CD4-positive, alpha-beta T cell treated with Interleukin-15 for 1 hour (primary cell): ENCODE results near the gene R3HDM2.
A peak's percentile ranks its signal among the peaks of the same experiment; 100 is the strongest.

Experiments
- DNase-seq: peaks from one replicate; pipeline ENCODE4 v3.0.0-alpha.2; 2020

Gene R3HDM2

DNA sequence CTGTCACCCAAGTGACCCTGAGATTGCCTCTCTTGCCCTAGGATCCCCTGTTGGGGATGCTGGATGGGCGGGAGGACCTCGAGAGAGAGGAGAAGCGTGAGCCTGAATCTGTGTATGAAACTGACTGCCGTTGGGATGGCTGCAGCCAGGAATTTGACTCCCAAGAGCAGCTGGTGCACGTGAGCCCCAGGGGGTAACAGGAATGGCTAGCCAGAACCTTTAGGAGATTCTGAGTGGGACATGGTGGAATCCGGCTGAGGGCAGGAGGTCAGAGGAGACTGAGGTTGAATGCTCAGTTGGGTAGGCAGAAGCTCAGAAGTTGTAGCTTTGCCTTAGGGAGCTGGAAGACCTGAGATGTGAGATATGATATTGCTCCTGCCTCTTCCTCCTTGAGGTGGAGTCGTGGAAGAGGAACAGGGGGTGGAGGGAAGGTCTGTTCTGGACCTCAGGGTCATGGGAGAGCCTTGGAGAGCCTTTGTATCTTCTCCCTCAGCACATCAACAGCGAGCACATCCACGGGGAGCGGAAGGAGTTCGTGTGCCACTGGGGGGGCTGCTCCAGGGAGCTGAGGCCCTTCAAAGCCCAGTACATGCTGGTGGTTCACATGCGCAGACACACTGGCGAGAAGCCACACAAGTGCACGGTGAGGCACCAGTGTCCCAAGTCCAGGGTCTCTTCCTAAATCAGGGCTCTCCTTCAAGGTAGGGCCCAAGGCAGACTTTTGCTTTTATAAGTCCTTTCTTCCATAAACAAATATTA is 35.1 kb upstream of the R3HDM2 start:
- DNase-seq: no peak

DNA sequence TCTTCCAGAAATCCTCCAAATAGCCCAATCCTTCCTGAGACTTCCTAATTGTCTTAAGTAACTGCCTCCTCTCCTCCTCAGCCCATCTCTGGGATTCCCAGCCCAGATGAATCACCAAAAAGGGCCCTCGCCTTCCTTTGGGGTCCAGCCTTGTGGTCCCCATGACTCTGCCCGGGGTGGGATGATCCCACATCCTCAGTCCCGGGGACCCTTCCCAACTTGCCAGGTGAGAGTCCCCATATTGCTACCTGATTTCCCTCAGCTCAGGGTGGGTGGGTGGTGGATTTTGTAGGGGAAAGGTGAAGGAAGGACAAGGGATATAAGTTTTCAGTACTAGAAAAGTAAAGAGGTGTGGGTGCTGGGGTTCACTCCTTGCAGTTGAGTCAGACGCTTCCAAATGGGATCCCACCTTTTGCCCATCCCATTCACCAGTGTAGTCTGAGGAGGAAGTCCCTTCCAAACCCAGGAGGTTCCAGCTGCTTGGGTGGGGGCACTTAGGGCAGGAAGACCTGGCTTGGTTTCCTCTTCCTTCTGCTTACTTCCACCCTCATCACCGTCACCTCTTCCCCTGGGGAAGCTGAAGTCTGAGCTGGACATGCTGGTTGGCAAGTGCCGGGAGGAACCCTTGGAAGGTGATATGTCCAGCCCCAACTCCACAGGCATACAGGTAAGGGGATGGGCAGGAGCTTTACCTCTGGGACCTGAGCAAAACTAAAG is 34.3 kb upstream of the R3HDM2 start:
- DNase-seq: no peak

DNA sequence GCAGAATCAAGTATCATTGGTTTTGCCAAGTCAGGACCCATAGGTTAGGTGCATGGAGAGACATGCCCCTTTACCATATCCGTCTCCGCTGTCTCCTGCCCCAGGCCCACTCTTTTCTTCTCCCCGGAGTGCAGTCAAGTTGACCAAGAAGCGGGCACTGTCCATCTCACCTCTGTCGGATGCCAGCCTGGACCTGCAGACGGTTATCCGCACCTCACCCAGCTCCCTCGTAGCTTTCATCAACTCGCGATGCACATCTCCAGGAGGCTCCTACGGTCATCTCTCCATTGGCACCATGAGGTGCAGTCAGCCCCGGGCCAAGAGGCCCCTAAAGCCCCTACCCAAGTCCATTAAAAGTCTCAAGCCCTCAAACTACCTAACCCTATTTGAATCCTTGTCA is 33.7 kb upstream of the R3HDM2 start:
- DNase-seq: no peak

DNA sequence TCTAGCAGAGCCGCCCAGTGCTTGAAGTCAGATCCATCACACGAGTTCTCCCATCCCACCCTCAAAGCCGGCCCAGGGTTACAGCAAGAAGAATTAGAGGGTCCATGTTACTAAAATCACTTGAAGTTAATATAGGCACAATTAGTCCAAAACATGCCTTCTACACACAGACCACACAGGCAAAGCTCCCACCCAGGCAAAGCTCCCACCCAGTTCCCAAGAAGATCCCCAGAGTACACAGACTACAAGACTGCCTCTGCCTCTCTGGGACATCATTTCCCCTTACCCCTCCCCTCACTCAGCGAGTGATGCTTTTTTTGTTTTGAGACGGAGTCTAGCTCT is 32.0 kb upstream of the R3HDM2 start:
- no peak for DNase-seq

DNA sequence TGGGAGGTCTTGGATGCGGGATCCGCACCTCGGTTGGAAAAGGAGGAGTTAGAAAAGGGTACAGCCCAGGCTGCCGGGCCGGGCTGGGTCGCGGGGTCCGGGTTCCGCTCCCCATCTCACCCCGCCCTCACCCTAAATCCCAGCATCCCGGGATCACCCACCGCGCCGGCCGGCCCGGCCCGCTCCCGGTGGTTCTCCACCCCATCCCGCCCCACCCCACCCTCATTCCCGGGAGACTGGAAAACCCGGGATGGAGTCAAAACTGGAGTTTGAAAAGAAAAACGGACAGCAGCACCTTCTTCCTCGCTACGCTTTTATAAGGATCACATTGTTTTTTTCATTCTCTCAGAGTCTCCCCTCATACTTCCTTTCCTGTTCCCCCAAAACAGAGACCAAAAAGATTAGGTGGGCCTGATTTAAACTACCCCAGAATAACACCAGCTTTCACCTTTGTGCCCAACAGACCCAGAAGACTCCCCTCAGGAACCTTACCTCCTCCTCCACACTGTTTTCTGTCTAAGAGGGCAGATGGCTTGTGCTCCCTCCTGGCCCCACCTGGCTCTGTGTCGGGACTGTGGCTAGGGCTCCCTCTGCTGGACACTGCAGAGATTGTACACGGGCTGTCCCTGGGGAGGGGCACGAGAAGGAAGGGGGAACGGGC is 31.5 kb upstream of the R3HDM2 start:
- peak; percentile 90 for DNase-seq

DNA sequence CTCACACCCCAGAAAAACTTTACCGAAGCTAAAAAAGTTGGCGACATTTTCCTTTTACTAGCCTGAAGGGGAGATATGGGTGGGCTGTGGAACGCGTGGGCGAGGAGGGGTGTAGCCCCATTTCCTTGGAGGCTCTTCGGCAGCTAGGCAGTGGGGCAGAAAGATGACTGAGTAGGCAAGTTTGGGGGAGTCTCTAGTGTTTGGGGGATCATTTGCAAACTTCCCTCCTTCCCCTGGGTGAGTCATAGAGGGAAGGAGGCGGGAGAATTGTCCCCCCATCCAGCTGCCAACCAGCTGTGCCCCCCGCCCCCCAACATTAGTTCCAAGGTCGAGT is 31.0 kb upstream of the R3HDM2 start:
- no peak for DNase-seq

DNA sequence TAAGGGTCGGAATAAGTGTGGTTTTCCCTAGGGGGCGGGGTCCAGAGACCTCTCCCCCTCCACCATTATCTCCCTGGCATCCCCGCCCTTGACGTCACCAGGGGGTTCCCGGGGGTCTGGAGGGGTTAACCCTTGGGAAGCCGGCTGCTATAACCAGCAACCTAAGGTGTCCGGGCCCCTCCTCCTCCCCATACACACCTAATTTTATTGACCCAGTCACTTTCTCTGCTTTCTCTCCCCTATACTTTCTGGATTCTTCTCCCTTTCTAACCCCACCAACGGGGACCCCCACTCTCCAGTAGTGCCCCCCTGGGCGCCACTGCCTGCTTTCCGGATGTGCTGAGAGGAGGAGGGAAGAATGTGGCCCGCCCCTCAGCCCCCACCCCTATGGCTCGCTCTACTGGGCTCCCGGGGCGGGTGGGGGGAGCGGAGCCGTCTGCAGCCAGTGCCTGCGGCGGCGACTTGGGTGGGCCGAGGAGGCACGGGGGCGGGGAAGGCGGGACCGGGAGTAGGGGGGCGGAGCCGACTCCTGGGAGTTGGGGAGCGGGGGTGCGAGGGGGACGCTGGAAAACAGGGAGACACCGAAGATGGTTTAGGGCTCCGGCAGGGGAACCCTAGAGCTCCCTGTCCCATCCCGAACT is 30.6 kb upstream of the R3HDM2 start:
- DNase-seq: peak; percentile 70

DNA sequence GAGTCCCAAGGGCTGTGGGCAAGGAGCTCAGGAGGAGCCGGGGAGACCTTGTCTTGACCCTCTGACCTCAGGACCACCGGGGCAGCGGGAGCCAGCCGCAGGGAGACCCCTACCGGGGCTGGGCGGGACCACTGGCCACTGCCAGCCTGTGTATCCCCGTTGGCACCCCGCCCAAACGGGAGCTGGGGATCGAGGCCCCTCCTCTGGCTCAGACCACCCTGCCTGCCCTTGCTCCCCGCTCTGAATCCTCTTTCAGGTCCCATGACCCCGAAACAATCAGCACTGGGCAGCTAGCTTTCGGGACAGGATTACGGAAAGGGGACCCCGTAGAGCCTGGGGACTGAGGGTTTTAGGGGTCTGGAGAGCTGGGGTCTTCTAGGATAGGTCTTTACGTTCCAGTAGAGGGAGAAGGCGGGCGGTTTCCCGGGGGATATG is 30.0 kb upstream of the R3HDM2 start:
- DNase-seq: no peak

DNA sequence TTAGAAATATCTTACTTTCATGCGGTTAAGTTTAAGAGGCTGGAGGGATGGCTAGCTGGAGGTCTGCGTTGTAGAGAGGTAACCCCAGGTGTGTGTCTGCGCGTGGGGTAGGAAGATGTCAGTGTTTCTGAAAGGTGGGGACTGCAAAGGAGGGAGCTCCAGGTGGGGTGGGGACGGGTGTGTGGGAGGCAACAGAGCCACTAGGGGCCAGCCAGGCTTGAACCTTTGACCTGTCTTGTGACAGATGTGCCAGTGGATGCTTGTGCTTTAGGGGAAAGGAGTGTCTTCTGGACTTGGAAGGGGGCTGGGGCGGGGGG is 29.6 kb upstream of the R3HDM2 start:
- no peak for DNase-seq

DNA sequence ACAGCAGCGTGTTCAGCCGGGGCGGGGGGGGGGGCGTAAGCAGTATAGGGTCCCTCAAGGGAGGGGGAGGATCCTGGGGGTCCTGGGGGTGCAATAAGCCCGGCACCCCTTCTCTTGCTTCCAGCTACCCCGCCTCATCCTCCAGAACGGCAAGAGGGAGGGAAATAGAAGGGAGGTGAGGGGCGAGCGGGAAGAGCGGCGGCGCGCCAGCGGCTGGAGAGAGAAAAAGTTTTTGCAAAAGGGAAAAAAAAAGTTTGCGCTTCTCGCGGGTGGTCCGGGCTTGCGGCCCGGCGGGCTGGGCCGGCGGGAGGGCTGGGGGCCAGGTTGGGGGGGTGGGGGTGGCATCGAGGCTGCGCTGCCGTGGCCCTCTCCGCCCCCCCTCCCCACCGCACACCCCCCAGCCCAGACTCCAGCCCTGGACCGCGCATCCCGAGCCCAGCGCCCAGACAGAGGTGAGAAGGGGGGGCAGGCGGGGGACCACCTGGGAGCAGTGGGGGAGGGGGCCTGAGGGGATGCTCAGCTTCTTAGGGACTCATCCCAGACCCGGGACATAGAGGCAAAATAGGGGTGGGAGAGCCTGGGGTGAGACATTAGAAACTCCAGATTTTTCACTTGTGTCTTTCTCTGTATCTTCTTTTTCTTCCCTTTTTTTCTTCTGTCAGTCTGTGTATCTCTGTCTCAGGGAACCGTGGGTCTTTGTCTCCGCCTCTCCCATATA is 29.1 kb upstream of the R3HDM2 start, which contains the start of gene GLI1:
TSS of gene GLI1 (plus strand) at position 36 of the 718 bp plus-strand sequence. CDS start 3,907 bp downstream, outside the sequence.
- no peak for DNase-seq

DNA sequence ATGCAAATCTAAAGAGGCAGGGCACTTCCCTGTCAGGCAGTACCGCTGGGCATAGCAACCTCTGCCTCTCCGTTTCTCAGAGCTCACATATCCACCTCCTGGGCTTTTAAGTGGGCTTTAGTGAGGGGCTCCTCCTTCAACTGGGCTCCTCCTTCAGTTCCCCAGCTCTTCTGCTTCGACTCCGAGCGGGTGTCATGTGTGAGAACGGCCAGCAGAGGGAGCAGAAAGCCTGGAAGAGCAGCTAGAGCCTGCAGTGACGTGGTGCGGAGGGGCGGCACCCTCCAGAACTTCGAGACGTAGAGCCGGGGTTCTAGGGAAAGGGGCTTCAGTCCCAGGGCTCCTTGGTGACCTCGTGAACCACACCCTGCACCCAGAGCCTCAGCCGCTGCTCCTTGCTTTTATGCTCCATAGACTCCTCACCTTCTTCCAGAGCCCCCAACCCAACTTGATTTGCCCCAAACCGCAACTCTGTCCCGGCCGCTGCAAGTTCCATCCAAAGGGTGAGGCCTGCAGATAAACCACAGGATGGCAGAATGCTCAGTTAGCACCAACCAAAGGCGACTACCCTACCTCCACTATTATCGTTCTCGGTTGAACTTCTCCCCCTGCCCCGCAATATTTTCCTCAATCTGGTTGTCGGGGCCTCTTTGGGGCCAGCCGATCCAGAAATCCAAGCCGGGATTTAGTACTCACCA is 28.4 kb upstream of the R3HDM2 start:
- DNase-seq: peak; percentile 95

DNA sequence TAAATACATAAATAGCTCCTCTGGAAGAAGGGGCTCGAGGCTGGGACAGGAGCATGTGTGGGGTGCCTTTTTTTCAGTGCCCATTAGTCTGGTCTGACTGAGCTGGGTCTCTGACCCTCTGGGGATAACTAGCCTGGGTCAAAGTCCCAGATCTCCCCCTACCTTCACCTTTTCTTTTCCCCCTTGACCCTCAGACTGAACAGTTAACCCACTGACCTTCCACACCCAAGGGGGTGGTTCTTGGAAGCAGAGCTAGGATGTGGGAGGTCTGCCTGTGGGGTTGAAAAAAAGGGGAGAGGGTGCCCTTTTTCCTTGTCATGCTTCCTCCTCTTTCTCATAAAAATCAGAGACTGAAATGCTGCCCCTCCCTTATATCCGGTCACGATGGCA is 27.8 kb upstream of the R3HDM2 start:
- no peak for DNase-seq

DNA sequence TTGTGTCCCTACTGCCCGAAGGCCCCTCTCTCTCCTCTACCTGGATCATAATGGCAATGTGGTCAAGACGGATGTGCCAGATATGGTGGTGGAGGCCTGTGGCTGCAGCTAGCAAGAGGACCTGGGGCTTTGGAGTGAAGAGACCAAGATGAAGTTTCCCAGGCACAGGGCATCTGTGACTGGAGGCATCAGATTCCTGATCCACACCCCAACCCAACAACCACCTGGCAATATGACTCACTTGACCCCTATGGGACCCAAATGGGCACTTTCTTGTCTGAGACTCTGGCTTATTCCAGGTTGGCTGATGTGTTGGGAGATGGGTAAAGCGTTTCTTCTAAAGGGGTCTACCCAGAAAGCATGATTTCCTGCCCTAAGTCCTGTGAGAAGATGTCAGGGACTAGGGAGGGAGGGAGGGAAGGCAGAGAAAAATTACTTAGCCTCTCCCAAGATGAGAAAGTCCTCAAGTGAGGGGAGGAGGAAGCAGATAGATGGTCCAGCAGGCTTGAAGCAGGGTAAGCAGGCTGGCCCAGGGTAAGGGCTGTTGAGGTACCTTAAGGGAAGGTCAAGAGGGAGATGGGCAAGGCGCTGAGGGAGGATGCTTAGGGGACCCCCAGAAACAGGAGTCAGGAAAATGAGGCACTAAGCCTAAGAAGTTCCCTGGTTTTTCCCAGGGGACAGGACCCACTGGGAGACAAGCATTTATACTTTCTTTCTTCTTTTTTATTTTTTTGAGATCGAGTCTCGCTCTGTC is 26.1 kb upstream of the R3HDM2 start:
- DNase-seq: no peak

DNA sequence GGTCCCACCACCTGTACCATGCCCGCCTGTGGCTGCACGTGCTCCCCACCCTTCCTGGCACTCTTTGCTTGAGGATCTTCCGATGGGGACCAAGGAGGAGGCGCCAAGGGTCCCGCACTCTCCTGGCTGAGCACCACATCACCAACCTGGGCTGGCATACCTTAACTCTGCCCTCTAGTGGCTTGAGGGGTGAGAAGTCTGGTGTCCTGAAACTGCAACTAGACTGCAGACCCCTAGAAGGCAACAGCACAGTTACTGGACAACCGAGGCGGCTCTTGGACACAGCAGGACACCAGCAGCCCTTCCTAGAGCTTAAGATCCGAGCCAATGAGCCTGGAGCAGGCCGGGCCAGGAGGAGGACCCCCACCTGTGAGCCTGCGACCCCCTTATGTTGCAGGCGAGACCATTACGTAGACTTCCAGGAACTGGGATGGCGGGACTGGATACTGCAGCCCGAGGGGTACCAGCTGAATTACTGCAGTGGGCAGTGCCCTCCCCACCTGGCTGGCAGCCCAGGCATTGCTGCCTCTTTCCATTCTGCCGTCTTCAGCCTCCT is 25.4 kb upstream of the R3HDM2 start:
- DNase-seq: peak; percentile 59

DNA sequence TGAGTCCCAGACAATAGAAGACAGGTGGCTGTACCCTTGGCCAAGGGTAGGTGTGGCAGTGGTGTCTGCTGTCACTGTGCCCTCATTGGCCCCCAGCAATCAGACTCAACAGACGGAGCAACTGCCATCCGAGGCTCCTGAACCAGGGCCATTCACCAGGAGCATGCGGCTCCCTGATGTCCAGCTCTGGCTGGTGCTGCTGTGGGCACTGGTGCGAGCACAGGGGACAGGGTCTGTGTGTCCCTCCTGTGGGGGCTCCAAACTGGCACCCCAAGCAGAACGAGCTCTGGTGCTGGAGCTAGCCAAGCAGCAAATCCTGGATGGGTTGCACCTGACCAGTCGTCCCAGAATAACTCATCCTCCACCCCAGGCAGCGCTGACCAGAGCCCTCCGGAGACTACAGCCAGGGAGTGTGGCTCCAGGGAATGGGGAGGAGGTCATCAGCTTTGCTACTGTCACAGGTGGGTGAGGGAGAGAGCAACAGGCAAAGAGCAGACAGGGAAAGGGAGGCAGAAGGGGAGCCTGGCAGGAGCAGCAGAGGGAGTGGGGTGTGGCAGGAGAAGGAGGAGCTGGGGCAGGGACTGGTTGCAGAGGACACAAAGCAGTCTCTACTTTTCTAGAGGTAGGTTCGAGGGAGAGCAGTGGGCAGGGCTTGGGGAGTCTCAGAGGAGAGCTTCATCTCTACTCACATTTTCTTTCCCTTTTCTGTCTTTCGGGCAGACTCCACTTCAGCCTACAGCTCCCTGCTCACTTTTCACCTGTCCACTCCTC is 24.7 kb upstream of the R3HDM2 start:
- no peak for DNase-seq

DNA sequence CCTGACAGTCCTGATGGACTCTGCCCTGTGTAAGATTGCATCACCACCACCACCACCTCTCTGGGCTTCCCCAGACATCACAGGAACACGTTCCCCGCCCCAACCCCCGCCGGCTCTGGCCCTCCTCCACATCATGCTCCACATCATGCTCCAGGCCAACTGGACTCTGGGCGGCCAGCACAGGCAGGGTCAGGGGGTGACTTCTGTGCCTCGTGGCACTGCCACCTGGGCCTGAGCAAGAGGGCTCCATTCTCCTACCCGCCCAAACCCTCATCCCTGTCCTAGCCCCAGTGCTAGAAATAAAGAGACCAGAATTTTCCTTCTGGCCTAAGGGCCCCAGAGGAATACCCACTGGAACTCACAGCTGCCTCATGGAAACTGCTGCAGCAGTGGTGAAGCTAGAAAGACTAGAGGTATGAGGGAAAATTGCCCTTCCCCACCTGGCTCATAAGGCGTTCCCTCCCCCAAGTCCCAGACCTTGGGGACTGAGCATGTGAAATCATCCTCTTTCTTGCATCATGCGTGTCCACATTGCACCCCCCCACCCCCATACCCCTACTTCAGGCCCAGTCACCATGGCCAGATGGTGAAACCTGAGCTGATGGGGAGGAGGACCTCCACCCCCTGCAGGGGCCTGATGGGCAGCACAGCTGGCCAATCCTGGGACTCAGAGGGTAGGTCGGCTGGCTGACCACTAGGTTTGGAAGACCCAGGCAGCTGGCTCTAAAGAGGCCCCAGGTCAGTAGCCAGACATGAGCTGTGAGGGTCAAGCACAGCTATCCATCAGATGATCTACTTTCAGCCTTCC is 23.9 kb upstream of the R3HDM2 start, which contains the start of gene INHBE:
TSS of gene INHBE (plus strand) at position 742 of the 808 bp plus-strand sequence. CDS start 230 bp downstream, outside the sequence.
- no peak for DNase-seq

DNA sequence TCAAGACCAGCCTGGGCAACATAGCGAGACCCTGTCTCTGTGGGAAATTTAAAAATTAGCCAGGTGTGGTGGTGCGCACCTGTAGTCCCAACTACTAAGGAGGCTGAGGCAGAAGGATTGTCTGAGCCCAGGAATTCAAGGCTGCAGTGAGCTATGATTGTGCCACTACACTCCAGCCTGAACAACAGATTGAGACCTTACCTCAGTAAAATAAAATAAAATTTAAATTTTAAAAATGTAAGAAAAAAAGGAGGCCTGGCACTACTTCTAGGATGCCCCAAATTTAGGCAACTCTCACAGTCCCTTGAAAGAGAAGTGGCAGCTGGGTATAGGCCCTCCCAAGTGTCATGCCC is 23.3 kb upstream of the R3HDM2 start:
- no peak for DNase-seq

DNA sequence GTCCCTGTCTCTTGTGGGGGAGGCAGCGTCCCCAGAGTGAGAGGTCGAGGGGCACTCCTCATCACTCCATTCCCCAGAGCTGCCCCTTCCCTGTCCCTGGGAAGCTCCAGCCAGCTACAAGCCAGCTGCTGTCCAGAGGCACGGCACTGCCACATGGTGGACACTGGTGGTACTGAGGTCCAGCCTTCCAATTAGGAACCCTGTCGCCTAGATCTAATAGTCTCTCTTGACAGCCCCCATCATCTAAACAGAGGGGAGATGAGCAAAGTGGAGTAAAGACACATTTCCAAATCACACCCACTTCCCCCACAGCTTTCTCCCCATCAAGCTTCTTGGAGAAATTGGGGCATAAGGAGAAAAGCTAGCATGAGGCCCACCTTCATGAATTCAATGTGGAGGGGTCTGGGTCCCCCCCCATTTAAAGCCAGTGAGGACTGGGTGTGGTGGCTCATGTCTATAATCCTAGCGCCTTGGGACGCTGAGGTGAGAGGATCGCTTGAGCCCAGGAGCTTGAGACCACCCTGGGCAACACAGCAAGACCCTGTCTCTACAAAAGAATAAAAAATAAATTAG is 22.2 kb upstream of the R3HDM2 start:
- DNase-seq: peak; percentile 50
